Activated CD4-positive, CD25-positive, alpha-beta regulatory T cell treated with anti-CD3 and anti-CD28 coated beads, Interleukin-2, amount 50 U/mL, for 24 hours (primary cell): ENCODE measurements around the gene BICRA.
"Not testable (repeated sequence)": the region's sequence is repeated elsewhere in the genome, so short reads cannot be mapped to it uniquely, and the experiment has no call there.

ENCODE experiments used
- ATAC-seq, 2 donors: fragments of 150-1000 bp; cut with Tn5 transposase; one replicate each; pipeline ENCODE4 v1.10.0; 2021; ENCODE audit warnings: mild to moderate bottlenecking in 1 of 2, moderate library complexity in 1 of 2

BICRA gene

DNA sequence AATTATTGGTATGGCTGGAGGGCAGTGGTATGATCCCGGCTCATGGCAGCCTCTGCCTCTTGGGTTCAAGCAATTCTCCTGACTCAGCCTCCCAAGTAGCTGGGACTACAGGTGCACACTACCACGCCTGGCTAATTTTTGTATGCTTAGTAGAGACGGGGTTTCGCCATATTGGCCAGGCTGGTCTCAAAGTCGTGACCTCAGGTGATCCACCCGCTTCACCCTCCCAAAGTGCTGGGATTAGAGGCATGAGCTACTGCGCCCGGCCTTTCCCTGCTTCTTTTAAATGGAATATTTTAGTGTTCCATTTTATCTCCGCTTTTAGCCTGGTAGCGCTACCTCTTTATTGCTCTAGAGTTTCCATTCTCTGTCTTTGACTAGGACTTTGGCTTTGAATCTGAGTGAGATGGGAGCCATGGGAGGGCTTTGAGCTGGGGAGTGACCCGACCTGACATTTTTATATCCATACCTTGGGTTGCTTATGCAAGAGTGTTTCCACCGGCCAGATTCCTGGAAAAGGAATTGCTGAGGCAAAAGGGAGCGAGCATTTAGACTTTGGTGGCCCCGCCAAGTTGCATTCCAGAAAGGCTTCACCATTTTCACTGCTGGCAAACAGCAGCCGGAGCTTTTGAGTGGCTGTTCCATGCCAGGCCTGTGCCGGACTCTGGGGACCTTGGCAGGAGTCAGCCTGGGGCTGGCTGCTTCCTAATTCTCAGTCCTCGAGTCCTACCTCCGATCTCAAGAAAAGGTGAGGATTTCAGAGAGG lies 22.9 kb downstream of the BICRA start:
- ATAC-seq = no peak

DNA sequence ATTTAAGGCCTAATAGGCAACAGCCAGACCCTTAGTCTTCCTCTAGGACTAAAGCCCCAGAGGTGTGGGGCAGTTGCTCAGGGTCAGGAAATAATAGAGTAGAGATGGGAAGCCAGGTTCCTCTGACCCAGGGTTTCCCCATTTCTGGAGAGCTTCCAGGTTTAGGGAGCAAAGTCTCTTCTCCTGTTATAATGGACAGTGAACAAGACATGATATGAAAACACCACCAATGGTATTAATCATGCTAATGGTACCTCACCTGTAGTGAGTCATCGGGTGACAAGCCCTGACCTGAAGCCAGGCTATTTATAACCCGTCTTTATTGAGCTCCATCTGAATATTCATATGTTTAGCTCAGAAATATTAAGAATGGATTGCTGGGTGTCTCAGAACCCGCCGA lies 24.6 kb downstream of the BICRA start:
- no peak for ATAC-seq

DNA sequence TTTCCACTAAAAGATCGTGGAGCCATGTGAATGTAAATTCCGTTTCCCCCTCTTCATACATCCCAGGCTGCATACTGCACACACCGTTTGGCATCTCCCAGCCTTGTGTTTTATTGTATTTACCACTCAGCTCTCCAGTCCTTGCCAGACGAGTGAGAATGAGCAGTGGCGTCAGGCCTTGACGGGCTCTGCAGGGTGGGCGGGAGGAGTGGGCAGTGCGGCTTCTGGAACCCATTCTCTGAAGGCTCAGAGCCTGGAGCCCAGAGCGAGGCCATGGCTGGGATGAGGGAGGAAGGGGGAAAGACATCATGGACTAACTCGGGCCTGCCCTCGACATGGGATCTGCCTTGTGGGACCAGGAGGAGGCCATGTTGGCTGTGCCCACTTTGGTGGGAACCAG lies 25.1 kb downstream of the BICRA start:
- ATAC-seq = no peak

DNA sequence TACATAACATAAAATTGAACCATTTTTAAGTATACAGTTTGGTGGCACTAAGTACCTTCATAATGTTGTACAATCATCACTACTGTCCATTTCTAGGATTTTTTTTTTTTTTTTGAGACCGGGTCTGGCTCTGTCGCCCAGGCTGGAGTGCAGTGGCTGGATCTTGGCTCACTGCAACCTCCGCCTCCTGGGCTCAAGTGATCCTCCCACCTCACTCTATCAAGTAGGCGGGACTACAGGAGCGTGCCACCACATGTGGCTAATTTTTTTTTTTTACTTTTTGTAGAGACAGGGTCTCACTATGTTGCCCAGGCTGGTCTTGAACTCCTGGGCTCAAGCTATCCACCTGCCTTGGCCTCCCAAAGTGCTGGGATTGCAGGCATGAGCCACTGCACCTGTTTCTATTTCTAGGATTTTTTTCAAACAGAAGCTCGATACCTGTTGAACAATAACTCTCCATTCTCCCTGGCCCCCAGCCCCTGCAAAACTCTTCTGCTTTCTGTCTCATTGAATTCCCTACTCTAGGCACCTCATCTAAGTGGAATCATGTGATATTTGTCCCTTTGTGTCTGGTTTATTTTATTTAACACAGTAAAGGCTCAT lies 26.3 kb downstream of the BICRA start:
- not testable (repeated sequence) for ATAC-seq

DNA sequence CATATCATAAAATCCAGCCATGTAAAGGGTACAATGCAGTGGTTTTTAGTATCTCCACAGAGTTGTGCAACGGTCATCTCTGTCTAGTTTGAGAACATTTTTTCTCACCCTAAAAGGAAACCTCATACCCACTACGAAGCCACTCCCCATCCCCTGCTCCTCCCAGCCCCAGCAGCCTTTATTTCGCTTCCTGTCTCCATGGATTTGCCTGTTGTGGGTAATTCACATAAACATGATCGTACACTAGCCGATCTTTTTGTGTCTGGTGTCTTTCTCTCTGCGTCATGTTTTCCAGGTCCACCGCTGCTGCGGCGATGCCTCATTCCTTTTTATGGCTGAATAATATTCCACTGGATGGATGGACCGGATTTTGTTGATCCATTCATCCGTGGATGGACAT lies 28.6 kb downstream of the BICRA start:
- no peak for ATAC-seq

DNA sequence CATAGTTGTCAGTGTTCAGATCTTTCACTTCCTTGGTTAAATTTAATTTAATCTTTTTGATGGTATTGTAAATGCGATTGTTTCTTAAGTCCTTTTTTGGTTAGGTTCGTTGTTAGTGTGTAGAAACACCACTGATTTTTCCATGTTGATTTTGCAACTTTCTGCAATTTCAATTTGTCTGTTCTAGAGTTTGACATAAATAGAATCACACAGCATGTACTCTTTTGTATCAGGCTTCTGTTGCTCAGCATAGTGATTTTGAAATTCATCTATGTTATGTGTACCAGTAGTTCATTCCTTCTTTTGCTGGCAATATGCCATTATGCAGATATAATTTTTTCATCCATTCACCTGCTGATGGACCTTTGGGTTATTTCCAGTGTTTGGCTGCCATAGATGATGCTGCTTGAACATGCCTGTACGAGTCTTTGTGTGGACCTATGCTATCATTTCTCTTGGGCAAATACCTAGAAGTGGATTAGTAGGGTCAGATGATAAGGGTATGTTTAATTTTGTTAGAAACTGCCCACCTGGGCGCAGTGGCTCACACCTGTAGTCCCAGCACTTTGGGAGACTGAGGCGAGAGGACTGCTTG lies 33.1 kb downstream of the BICRA start:
- no peak for ATAC-seq

DNA sequence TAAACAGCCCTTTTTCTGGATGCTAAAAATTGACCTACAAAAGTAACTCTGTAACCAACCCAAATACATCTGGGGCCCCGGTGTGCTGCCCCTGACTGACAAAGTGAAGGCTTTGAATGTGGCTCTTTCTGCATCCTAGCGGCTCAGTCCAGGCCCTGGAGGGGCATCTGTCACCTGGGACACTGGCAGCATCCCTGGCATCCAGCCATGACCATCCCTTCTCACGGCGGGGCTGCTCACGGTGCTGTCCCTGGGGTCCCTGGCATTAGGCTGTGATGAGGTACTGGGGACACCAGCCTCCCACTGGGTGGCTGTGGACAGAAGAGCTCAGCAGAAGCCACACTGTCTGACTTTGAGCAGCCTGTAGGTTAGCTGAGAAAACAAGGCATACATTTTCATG lies 34.3 kb downstream of the BICRA start:
- no peak for ATAC-seq

DNA sequence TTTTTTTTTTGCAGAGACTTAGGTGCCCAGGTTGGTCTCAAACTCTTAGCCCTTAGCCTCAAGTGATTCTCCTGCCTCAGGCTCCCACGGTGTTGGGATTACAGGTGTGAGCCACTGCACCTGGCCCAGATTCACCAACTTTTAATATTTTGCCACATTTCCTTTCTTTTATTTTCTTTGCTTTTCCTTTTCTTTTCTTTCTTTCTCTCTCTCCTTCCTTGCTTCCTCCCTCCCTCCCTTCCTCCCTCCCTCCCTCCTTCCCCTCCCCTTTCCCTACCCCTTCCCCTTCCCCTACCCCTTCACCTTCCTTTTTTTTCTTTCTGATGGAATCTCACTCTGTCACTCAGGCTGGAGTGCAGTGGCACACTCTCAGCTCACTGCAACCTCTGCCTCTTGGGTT lies 35.3 kb downstream of the BICRA start:
- no peak for ATAC-seq

DNA sequence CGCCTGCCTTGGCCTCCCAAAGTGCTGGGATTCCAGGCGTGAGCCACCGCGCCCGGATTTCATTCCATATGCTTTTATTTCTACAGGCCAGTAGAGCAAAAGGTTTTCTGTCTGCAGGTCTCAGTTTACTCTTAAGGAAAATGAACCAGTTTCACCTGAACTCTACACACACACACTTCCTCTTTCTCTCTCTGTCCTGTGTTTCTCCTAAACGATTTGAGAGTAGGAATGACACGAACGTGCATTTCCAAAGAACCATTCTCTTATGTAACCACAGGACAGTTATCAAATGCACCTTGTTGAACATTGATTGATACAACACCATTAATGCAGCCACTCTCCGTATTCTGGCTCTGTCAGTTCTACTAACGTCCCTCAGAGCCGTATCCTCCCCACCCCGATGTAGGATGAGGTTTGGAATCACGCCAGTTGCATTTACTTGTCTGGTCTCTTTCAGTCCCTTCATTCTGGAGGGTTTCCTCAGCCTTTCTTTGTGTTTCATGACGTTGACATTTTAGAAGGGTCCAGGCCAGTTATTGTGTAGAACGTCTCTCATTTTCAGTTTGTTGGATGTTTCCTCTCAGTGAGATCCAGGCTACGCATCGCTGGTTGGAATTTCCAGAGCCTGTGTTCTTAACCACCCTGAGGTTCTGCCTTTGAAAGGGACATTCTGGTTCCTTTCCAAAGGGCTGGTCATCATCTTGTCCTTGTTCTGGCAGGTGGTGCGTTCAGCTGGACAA lies 36.0 kb downstream of the BICRA start:
- ATAC-seq = no peak

DNA sequence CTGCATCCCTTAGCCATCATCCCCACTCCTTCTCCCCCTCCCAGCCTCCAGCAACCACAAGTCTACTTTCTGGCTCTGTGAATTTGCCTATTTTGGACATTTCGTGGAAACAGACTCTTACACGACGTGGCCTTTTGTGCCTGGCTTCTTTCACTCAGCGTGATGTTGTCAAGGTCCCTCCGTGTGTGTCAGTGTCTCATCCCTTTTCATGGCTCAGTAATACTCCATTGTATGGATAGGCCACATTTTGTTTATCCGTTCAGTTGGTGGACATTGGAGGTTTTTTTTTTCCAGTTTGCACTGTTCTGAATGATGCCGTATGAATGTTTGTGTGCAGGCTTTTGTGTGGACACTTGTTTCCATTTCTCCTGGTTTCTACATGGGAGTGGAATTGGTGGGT lies 38.0 kb downstream of the BICRA start:
- ATAC-seq = no peak

DNA sequence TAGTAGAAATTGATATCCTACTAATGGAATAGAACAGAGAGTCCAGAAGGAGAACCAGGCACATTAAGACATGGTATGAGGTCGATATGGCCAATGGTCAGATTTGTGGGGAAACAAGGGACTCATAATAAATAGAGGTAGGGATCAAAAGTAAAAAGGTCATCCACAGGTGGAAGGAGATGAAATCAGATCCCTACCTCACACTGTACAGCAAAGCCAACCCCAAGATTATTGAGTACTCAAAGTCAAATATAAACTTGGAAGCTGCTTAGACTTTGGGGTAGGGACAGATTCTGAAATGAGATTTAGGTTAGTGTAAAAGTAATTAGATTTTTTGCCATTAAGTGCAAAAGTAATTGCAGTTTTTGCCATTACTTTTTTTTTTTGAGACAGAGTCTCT lies 40.7 kb downstream of the BICRA start:
- ATAC-seq = no peak

DNA sequence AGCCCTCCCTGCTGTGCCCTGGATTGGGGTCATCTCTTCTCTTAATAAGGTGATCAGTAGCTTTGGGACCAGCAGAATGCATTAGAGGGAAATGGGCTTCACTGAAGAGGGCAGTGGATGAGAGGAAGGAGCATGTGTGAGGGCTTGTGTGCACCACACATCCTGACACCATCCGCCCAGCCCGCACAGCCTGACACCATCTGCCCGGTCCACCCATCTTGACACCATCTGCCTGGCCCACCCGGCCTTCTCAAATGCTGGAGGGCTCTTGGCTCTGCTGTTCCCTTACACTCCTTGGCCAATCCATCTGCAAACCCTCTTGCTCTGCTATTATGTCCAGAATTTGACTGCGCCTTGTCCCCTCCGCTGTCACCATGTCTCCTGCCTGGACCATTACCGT lies 41.8 kb downstream of the BICRA start:
- no peak for ATAC-seq

DNA sequence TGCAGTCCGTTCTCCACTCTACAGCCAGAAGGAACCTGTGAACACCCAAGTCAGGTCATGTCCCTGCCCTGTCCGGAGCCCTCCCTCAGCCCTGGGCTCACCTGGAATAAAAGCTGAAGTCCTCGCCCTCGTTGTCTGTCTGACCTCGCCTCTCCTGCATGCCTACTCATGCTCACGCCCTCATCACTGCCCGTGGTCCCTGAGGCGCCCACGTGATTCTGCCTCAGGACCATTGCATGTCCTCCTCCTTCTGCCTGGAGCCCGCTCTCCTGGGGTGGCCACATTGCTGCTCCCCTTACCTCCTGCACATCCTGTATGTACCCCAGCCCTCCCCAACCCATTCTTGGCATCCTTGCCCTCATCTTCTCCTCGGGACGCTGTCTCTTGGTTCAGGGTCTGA lies 42.2 kb downstream of the BICRA start:
- ATAC-seq = no peak

DNA sequence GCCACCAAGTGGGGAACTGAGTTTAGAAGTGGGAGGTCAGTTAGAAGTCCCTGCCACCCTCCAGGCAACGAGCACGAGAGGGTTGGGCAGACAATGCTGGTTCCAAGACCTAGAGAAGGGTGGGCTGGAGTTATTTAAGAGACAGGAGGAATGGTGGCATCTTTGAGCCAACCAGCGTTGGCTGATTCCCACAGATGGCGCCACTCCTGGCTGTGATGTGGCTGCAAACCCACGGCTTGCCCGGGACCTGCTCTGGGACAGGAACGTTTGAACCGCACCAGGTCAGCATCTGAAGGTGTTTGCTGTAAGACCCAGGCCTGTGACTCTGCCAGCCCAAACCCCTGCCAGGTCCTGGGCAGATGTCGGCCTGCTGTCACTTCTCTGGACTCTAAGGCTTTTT lies 42.8 kb downstream of the BICRA start:
- ATAC-seq = no peak

DNA sequence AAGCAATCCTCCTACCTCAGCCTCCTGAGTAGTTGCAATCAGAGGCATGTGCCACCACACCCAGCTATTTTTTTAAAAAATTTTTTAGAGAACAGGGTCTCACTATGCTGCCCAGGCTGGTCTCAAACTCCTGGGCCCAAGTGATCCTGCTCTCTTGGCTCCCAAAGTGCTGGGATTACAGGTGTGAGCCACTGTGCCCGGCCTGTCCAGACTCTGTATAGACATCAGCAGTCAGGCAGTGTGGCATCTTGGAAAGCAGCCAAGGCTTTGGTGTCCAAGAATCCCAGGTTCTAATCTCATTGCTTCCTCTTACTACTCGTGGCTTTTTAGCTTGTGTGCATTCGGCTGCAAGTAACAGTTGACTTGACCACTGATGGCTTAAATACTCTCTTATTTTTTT lies 43.4 kb downstream of the BICRA start:
- ATAC-seq = no peak

DNA sequence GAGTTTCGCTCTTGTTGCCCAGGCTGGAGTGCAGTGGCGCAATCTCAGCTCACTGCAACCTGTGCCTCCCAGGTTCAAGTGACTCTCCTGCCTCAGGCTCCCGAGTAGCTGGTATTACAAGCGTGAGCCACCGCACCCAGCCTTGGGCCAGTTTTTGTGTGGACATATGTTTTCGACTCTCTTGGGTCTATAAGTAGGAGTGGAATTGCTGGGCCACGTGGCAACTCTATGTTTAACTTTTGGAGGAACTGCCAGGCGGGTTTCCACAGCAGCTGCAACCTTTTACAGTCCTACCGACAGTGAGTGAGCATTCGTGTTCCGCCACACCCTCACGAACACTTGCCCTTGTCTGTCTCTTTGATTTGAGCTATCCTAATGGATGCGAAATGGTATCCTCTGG lies 44.9 kb downstream of the BICRA start:
- no peak for ATAC-seq

DNA sequence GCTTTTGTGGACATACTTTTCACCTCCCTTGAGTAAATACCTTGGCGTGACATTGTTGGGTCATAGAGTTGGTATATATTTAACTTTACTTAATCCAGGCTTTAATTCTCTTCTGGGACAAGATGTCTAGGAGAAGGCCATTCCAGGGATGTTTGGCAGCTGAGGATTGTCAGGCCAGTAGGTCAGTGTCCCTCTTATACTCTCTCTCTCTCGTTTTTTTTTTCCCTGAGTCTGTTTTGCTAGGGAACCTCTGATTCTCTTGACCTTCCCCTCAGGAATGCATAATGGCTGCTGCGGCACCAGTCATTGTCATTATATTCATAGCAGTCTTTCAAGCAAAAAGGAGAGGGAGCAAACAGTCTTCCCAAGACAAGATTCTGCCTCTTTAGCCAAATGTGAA lies 48.8 kb downstream of the BICRA start:
- ATAC-seq = no peak

DNA sequence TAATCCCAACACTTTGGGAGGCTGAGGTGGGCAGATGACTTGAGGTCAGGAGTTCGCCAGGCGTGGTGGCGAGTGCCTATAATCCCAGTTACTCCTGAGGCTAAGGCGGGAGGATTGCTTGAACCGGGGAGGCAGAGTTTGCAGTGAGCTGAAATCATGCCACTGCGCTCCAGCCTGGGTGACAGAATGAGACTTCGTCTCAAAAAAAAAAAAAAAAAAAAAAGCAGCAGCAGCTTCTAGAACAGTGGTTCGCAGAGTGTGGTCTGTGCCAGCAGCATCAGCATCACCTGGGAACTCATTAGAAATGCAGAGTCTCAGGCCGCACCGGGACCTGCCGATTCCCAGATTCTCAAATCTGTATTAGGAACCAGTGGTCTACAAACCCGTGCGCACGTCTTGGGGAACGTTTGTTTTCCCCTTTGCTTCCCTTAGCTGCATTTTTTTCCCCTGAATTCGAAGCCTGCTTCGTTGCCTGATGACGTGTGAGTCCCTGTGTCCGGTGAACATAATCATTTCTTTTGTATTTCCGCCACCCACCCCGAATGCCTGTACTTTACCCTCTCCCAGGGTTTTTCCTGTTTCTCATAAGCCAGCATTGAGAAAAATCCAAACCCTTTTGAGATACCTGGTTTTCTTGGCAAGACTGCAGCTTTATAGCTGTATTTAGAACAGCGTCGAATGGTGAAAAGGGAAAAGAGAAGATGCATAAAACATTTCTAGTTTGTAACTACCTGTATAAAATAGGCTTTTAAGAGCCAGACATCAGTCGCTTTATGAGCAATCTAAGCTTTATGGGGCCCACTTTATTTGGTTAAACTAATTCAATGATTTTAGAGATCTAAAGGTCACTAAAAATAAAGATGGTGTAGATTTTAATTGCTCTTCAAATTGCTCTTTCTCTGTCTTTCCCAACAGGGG lies 49.8 kb downstream of the BICRA start:
- no peak for ATAC-seq

DNA sequence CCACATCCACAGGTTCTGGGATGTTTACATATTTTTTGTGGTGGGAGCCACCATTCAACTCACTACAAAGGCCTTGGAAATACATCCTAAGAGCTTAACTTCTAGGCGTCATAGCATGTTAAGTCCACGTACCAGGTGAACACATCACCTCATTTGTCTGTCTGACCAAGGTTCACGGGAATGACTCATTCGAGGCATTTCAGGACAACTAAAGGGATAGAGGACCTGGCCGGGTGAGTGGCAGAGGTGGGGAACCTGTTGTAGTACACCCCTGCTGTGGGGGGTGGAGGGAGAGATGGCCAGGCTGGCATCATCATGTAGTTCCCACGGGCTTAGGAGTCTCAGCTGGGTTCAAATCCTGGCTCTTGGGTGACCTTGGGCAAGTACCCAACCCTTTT lies 51.5 kb downstream of the BICRA start:
- ATAC-seq = no peak

DNA sequence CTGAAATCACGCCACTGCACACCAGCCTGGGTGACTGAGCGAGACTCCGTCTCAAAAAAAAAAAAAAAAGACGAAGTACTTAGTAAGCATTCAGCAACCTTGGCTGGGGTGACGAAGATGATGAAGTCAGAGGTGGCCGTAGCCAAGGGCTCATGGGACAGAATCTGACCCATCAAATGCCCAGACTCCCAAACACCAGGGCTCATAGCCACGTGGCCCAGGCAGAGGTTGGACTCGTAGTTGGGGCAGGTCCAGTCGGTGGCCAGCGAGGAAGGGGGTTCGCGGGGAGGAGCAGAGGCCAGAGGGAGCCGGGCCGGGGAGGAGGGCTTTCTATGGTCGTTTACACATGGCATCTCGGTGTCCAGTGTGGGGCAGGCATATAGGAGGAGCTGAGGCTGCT lies 52.2 kb downstream of the BICRA start:
- no peak for ATAC-seq

DNA sequence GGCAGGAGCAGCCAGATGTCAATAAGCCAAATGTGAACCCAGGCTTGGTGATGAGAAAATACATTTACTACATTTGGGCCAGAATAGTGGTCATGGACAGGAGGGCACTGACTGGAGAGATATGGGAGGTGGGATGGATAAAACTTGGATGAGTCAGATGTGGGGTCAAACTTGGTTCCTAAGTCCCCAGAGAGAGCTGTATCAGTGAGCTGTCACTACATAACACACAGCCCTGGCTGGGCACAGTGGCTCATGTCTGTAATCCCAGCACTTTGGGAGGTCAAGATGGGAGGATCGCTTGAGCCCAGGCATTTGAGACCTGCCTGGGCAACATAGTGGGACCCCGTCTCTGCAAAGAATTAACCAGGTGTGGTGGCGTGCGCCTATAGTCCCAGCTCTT lies 52.7 kb downstream of the BICRA start:
- ATAC-seq = no peak

DNA sequence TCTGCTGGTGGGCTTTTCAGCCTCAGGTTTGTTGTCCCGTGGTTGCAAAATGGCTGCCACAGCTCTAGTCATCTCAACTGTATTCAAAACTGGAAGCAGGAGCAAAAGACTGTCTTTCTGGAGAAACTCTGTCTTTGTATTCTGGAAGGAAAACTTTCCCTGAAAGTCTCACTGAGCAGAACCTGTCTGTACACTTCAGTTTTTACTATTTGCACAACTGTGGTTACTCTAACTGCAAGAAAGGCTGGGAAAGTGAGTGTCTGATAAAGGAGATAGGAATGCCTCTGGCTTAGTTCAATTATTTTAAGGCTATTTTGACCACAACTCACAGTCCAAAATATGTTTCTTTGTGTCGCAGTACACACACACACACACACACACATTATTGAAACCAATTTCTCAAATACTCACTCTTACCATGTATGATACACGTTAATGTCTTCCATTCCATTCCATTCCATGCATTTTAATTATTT lies 54.5 kb downstream of the BICRA start:
- ATAC-seq = no peak
